ENCODE measurements around the gene CRIM1.

DNA sequence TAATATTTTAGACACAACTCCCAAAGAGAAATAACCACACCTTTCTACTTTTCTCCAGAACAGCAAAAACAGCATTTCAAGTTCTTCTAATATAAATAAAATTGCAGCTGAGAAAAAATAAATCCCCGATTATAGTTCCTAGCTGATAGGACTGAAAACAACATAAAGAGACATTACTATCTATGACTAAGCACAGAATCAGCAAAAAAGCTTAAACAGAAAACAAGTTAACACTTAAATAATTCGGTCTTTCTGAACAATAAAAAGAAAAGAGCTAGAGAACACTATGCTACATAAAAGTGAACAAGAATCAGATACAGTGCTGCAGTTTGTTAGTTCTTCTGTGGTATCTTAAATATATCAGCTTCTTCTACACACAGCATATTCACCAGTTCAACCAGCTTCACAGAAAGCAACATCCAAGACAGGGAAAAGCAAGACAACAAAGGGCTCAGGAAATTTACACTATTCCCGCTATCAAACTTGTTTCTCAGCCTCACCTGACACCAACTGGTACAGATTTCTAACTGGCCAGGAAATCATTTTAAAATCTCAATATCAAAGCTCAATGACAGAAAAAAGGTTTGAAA, 213.8 kb downstream of the CRIM1 start:
- TF ChIP-seq, protein P1, sequence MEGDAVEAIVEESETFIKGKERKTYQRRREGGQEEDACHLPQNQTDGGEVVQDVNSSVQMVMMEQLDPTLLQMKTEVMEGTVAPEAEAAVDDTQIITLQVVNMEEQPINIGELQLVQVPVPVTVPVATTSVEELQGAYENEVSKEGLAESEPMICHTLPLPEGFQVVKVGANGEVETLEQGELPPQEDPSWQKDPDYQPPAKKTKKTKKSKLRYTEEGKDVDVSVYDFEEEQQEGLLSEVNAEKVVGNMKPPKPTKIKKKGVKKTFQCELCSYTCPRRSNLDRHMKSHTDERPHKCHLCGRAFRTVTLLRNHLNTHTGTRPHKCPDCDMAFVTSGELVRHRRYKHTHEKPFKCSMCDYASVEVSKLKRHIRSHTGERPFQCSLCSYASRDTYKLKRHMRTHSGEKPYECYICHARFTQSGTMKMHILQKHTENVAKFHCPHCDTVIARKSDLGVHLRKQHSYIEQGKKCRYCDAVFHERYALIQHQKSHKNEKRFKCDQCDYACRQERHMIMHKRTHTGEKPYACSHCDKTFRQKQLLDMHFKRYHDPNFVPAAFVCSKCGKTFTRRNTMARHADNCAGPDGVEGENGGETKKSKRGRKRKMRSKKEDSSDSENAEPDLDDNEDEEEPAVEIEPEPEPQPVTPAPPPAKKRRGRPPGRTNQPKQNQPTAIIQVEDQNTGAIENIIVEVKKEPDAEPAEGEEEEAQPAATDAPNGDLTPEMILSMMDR (IDR thresholded peaks at IDR 0.05) = no peak
- no peak for TF ChIP-seq ZFX (IDR thresholded peaks at IDR 0.05; ENCODE audit: borderline replicate concordance)

All from 22Rv1 (cell line).